GM12878 (cell line): ENCODE measurements around the gene TCEA2.

ENCODE experiments used
- POLR2A ChIP-seq: IDR thresholded peaks from 2 replicates; pipeline ENCODE4 v1.6.1; 2011; ENCODE audit warnings: low read depth, mild to moderate bottlenecking, low read length
- RAD21 ChIP-seq: IDR thresholded peaks from 2 replicates; pipeline ENCODE4 v1.6.1; 2011; ENCODE audit warnings: mild to moderate bottlenecking, low read depth, low read length, moderate library complexity; ENCODE audit not compliant: insufficient read depth
- RBBP5 ChIP-seq: fragments of 200-600 bp; sonication (generic); conservative IDR thresholded peaks from 2 replicates; pipeline ENCODE4 v1.6.1; 2016
- ZBED1 ChIP-seq: IDR thresholded peaks from 2 replicates; pipeline ENCODE4 v1.6.1; 2016; ENCODE audit warnings: borderline replicate concordance
- ZNF24 ChIP-seq: fragments of 450-650 bp; IDR thresholded peaks from 2 replicates; pipeline ENCODE4 v1.6.1; 2017; ENCODE audit warnings: antibody characterized with exemption, mild to moderate bottlenecking
- TF ChIP-seq, protein P1 (sequence below): fragments of 450-650 bp; IDR thresholded peaks from 2 replicates; pipeline ENCODE4 v1.6.1; 2017; ENCODE audit warnings: mild to moderate bottlenecking
- TF ChIP-seq, protein P2 (sequence below), 3 experiments: IDR thresholded peaks in 2 of 3; conservative IDR thresholded peaks in 1 of 3; 2 replicates each; pipeline ENCODE4 v1.5.1; 2011; ENCODE audit warnings: low read depth in 3 of 3, low read length in 3 of 3, mild to moderate bottlenecking in 3 of 3, control low read depth in 2 of 3, moderate library complexity in 2 of 3, inconsistent platforms in 1 of 3, mixed read lengths in 1 of 3; ENCODE audit not compliant: control insufficient read depth in 2 of 3, insufficient read depth in 1 of 3; ENCODE audit errors: extremely low read depth in 1 of 3

DNA sequence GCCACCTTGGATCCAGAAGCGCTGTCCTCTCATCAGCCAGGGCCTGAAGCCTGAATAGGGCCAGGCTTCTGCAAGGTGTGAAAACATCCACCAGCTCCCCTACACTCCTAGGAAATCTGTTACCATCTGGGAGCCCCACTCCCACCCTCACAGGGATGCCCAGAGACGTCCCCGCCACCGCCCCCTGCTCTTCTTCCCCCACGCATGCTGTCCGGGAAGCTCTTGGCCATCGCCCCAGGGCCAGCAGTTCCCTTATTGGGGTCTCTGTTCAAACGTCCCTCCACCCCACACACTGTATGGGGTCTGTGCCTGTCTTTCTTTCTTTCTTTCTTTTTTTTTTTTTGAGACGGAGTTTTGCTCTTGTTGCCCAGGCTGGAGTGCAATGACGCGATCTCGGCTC, 12.6 kb downstream of the TCEA2 start:
- no peak for TF ChIP-seq ZBED1
- TF ChIP-seq RBBP5: no peak
- no peak for TF ChIP-seq POLR2A
- TF ChIP-seq, protein P1, sequence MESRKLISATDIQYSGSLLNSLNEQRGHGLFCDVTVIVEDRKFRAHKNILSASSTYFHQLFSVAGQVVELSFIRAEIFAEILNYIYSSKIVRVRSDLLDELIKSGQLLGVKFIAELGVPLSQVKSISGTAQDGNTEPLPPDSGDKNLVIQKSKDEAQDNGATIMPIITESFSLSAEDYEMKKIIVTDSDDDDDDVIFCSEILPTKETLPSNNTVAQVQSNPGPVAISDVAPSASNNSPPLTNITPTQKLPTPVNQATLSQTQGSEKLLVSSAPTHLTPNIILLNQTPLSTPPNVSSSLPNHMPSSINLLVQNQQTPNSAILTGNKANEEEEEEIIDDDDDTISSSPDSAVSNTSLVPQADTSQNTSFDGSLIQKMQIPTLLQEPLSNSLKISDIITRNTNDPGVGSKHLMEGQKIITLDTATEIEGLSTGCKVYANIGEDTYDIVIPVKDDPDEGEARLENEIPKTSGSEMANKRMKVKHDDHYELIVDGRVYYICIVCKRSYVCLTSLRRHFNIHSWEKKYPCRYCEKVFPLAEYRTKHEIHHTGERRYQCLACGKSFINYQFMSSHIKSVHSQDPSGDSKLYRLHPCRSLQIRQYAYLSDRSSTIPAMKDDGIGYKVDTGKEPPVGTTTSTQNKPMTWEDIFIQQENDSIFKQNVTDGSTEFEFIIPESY: no peak
- no peak for TF ChIP-seq ZNF24
- TF ChIP-seq, protein P2, sequence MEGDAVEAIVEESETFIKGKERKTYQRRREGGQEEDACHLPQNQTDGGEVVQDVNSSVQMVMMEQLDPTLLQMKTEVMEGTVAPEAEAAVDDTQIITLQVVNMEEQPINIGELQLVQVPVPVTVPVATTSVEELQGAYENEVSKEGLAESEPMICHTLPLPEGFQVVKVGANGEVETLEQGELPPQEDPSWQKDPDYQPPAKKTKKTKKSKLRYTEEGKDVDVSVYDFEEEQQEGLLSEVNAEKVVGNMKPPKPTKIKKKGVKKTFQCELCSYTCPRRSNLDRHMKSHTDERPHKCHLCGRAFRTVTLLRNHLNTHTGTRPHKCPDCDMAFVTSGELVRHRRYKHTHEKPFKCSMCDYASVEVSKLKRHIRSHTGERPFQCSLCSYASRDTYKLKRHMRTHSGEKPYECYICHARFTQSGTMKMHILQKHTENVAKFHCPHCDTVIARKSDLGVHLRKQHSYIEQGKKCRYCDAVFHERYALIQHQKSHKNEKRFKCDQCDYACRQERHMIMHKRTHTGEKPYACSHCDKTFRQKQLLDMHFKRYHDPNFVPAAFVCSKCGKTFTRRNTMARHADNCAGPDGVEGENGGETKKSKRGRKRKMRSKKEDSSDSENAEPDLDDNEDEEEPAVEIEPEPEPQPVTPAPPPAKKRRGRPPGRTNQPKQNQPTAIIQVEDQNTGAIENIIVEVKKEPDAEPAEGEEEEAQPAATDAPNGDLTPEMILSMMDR (IDR thresholded peaks at IDR 0.05 in 2 of 3, conservative IDR thresholded peaks at IDR 0.05 in 1 of 3; ENCODE audit: control insufficient read depth in 2 of 3, extremely low read depth in 1 of 3, insufficient read depth in 1 of 3, low read depth in 3 of 3, low read length in 3 of 3): no peak
- no peak for TF ChIP-seq RAD21
